Stimulated activated naive B cell treated with anti-CD40 and anti-IgM and Interleukin-4, amounts not matched to agents 10 μg/mL and 1 μg/mL and 100 μg/mL, for 72 hours (primary cell): ENCODE data around the gene HSCB.
"Not testable (repeated sequence)": the region's sequence is repeated elsewhere in the genome, so short reads cannot be mapped to it uniquely, and the experiment has no call there.

Experiments used
- ATAC-seq, 2 donors: fragments of 150-1000 bp; cut with Tn5 transposase; replicated peaks; 2 replicates each; pipeline ENCODE4 v1.10.0; 2021; ENCODE audit warnings: moderate library complexity in 1 of 2
- DNase-seq: peaks from one replicate; pipeline ENCODE4 v3.0.0; 2021
- H3K27ac Mint-ChIP-seq: one replicate; pipeline ENCODE4 v1.8.0; 2022; ENCODE audit warnings: mild to moderate bottlenecking, mixed read lengths
- H3K27me3 Mint-ChIP-seq, 2 donors: one replicate each; pipeline ENCODE4 v1.8.0; 2022; ENCODE audit warnings: mixed read lengths in 2 of 2
- H3K36me3 Mint-ChIP-seq, 2 donors: one replicate each; pipeline ENCODE4 v1.8.0; 2022; ENCODE audit warnings: mixed read lengths in 2 of 2, mild to moderate bottlenecking in 1 of 2
- H3K4me1 Mint-ChIP-seq, 2 donors: one replicate each; pipeline ENCODE4 v1.8.0; 2022; ENCODE audit warnings: mixed read lengths in 2 of 2, mild to moderate bottlenecking in 1 of 2
- H3K4me3 Mint-ChIP-seq, 2 donors: one replicate each; pipeline ENCODE4 v1.8.0; 2022; ENCODE audit warnings: mild to moderate bottlenecking in 2 of 2, mixed read lengths in 2 of 2, moderate library complexity in 1 of 2
- H3K9me3 Mint-ChIP-seq, 2 donors: one replicate each; pipeline ENCODE4 v1.8.0; 2022; ENCODE audit warnings: mixed read lengths in 2 of 2, mild to moderate bottlenecking in 1 of 2

HSCB gene

DNA sequence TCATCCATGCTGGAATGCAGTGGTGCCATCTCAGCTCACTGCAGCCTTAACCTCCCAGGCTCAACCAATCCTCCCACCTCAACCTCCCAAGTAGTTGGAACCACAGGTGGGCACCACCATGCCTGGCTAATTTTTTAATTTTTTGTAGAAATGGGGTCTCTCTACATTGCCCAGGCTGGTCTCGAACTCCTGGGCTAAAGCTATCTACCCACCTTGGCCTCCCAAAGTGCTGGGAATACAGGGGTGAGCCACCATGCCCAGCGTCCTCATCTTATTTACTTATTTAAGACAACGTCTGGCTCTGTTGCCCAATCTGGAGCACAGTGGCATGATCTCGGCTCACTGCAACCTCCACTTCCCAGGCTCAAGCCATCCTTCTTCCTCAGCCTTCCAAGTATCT is 20.2 kb downstream of the HSCB start:
- ATAC-seq, DNase-seq, H3K9me3 Mint-ChIP-seq, H3K27me3 Mint-ChIP-seq, H3K36me3 Mint-ChIP-seq, H3K4me3 Mint-ChIP-seq: not testable (repeated sequence)
- peak overlapping the region; percentile 22 for H3K27ac Mint-ChIP-seq
- H3K4me1 Mint-ChIP-seq = peaks cover 13 to 22% of the 10 kb centered on the region in 2 donors

DNA sequence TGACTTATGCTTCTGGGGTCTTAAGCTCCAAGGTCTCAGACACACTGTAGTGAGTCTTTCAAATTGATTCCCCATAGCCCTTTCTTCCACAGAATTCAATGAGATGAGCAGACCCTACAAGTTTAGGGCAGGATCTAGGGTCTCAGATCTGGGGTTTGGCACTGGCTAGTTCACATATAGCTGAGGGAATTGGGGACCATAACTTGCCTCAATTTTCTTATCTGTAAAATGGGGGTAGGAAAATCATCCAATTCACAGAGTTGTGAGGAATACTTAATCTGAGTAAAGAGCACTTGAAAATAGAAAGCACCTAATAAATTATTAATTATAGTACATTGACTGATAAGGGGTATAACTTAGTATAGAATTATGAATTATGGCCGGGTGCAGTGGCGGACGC is 24.8 kb downstream of the HSCB start:
- Mint-ChIP-seq H3K36me3 (no peaks in the 10 kb centered on the region), H3K4me3 (no peak overlapping the region), H3K9me3 (peaks cover 2 to 5% of the 10 kb centered on the region in 2 donors), H3K4me1 (peaks cover under 1% of the 10 kb centered on the region in 2 donors), H3K27ac (no peak overlapping the region), H3K27me3 (no peaks in the 10 kb centered on the region)
- no peak for ATAC-seq
- DNase-seq = no peak

DNA sequence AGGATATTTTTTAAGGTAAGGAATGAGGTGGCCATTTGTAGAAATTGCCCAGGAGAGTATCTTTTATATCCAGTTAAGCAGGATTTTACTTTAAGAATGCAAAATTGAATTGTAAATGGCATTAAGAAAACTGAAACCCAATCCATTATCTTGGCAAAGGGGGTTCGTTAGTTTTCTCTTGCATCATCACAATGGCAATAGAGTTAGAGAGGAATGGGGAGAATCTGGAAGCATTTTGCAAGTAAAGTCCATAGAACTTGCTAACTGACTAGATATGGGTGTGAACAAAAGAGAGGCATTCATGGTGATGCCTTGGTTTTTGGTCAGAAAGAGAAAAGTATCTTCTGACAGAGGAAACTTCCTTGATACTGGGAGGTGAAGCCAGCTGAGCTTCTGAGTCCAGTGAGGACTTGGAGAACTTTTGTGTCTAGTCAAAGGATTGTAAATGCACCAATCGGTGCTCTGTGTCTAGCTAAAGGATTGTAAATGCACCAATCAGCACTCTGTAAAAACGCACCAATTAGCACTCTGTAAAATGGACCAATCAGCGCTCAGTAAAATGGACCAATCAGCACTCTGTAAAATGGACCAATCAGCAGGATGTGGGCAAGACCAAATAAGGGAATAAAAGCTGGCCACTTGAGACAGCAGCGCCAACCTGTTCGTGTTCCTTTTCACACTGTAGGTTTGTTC is 27.0 kb downstream of the HSCB start:
- ATAC-seq = no peak
- no peak for DNase-seq
- Mint-ChIP-seq H3K36me3 (peaks cover 3 to 6% of the 10 kb centered on the region in 2 donors), H3K4me3 (no peak overlapping the region), H3K27me3 (no peaks in the 10 kb centered on the region), H3K9me3 (peaks cover 2 to 5% of the 10 kb centered on the region in 2 donors), H3K4me1 (peaks cover 6 to 7% of the 10 kb centered on the region in 2 donors), H3K27ac (no peak overlapping the region)

DNA sequence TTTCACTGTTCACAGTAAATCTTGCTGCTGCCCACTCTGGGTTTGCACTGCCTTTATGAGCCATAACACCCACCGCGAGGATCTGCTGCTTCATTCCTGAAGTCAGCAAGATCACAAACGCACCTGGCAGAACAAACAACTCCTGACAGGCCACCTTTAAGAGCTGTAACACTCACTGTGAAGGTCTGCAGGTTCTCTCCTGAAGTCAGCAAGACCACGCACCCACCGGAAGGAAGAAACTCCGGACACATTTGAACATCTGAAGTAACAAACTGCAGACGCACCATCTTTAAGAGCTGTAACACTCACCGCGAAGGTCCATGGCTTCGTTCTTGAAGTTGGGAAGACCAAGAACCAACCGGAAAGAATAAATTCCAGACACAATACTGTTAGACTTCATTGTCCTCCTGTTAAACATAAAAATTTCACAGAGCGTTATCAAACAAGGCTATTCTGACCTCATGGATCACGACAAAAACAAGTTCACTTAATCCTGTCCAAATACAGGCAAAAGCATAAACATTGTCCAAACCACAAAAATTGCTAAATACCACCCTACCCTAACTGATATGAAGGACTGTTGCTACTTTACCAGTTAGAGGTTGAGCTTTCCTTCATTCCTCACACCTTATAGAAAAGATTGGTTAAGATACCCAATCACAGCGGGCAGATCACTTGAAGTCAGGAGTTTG is 27.7 kb downstream of the HSCB start:
- no peak for DNase-seq
- Mint-ChIP-seq H3K9me3 (peaks cover 2 to 5% of the 10 kb centered on the region in 2 donors), H3K4me1 (peaks cover 9 to 11% of the 10 kb centered on the region in 2 donors), H3K27ac (no peak overlapping the region), H3K4me3 (no peak overlapping the region), H3K36me3 (peaks cover 4 to 8% of the 10 kb centered on the region in 2 donors), H3K27me3 (no peaks in the 10 kb centered on the region)
- ATAC-seq = no peak

DNA sequence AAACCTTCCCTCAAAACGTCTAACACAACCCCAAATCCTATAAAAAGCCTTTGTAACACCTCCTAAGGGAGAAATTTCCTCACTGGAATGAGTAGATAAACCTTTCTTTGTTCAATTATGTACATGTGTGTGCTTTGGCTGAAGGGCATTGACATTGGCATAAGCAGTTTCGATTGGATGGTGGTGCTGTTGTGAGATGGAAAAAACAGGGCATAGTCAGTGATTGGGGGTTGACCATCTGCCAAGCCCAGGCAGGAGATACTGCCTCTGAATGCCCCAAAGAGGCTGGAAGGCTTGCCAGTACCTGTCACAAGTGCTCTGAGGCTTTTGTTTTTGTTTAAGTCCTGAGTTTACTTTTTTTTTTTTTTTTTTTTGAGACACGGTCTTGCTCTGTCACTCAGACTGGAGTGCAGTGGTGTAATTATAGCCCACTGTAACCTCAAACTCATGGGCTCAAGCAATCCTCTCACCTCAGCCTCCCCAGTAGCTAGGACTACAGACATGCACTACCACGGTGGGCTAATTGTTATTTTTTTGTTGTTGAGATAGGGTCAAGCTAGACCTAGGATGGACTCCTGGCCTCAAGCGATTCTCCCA is 29.5 kb downstream of the HSCB start:
- H3K36me3 Mint-ChIP-seq = peaks cover 15 to 24% of the 10 kb centered on the region in 2 donors
- peak overlapping the region; percentile 25 for H3K27ac Mint-ChIP-seq
- no peak for DNase-seq
- ATAC-seq = no peak
- no peak overlapping the region for H3K4me3 Mint-ChIP-seq
- H3K4me1 Mint-ChIP-seq = peaks cover 15 to 27% of the 10 kb centered on the region in 2 donors
- no peaks in the 10 kb centered on the region for H3K27me3 Mint-ChIP-seq
- peaks cover 2 to 5% of the 10 kb centered on the region in 2 donors for H3K9me3 Mint-ChIP-seq

DNA sequence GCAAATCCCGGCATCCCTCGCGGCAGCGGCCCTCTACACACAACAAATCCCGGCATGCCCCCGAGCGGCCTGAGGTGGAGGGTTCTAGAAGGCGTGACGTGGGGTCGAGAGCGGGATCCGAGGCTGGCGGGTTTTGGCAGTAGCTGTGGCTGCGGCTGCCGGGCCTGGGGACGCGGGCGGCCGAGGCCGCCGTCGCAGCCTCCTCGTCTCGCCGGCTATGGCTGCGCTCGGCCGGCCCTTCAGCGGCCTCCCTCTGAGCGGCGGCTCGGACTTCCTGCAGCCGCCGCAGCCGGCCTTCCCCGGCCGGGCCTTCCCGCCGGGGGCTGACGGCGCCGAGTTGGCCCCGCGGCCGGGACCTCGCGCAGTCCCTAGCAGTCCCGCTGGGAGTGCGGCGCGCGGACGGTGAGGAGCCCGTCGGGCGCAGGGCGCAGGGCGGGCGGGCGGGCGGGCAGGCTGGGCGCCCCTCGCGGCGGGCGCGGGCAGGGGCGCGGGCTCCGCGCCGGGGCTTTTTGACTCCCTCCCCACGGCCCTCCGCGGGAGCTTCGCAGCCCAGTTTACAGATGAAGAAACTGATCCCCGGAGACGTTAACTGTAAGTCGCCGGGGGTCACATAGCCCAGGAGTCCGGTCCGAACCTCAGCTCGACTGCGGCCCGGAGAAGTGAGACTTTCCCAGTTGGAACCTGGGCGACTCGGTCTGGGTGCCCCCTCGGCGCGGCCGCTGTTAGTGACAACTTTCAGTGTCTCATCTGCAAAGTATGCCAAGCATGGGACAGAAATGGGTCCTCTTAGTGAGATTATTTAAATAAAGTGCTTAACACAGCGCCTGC is 31.0 kb downstream of the HSCB start, which contains the start of gene CCDC117:
Gene CCDC117, plus strand, starts transcription at position 63 of the 828 bp plus-strand sequence. Its CDS starts 155 bp downstream, at position 218.
- DNase-seq = peak; percentile 90
- H3K27ac Mint-ChIP-seq = peak within 1 kb of the TSS; percentile 97
- no peaks in the 10 kb centered on the region for H3K27me3 Mint-ChIP-seq
- peak; percentile 95 to 97 for ATAC-seq
- H3K36me3 Mint-ChIP-seq = peaks cover 16 to 25% of the 10 kb centered on the region in 2 donors
- H3K4me3 Mint-ChIP-seq = peak within 1 kb of the TSS; percentile 93
- H3K4me1 Mint-ChIP-seq = peaks cover 15 to 32% of the 10 kb centered on the region in 2 donors
- peaks cover 2 to 5% of the 10 kb centered on the region in 2 donors for H3K9me3 Mint-ChIP-seq

DNA sequence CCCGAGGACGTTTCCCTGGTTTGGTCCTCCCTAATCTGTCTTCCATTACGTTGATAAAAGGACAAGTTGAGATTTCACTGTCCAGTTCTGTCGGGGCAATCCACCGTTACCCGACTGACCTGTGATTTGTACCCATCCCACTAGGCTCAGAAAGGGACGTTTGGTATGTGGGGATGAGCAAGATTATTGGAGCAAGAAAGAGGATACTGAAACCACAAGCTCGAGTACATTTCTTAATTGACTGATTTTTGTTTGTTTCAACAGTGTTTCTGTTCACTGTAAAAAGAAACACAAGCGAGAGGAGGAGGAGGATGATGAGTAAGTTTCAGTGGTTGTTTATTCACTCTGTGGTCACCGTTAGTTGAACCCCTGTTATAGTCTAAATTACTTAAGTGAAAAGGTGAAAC is 31.6 kb downstream of the HSCB start:
- H3K36me3 Mint-ChIP-seq = peaks cover 16 to 25% of the 10 kb centered on the region in 2 donors

DNA sequence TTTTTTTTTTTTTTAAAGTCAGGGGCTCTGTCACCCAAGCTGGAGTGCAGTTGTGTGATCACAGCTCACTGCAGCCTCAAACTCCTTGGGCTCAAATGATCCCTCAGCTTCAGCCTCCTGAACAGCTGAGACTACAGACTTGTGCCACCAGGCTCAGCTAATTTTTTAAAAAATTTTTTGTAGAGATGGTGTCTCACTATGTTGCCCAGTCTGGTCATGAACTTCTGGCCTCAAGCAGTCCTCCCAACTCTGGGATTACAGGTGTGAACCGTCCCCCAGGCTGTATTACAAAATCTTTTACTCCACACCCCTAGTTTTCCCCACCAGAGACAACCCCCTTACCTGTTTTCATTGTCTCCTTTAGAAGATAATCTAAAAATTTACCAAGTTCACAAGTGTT is 32.5 kb downstream of the HSCB start:
- H3K4me3 Mint-ChIP-seq = peak overlapping the region; percentile 47 to 72
- peaks cover 16 to 25% of the 10 kb centered on the region in 2 donors for H3K36me3 Mint-ChIP-seq
- H3K4me1 Mint-ChIP-seq = peaks cover 15 to 36% of the 10 kb centered on the region in 2 donors
- no peak for ATAC-seq
- H3K9me3 Mint-ChIP-seq = peaks cover 2 to 5% of the 10 kb centered on the region in 2 donors
- H3K27me3 Mint-ChIP-seq = no peaks in the 10 kb centered on the region
- DNase-seq = no peak
- H3K27ac Mint-ChIP-seq = peak overlapping the region; percentile 84

More for the DNA sequence above, 31.6 kb downstream of the HSCB start:
- peak overlapping the region; percentile 95 for H3K27ac Mint-ChIP-seq
- no peak for DNase-seq
- H3K4me1 Mint-ChIP-seq = peaks cover 15 to 36% of the 10 kb centered on the region in 2 donors
- H3K4me3 Mint-ChIP-seq = peak overlapping the region; percentile 88 to 93
- peaks cover 2 to 5% of the 10 kb centered on the region in 2 donors for H3K9me3 Mint-ChIP-seq
- no peaks in the 10 kb centered on the region for H3K27me3 Mint-ChIP-seq
- ATAC-seq = peak; percentile 3 to 4

DNA sequence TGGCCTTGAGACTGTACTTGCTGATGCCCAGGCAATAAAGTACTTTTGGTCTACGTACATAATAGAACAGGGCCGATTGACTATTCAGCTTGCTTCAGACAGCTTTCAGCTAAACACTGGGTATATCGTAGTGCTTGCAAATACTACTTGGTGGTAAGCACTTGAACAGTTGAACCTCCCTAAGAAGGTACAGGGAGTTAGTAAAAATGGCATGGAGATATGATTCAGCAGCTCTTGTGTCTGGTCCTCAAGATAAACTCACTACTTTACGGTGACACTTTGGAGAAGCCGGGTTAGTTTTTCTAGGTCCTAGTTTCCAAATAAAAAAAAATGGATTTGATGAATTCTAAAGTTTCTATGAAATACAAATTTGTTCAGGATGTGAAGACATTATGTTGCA is 38.0 kb downstream of the HSCB start:
- peaks cover 3 to 23% of the 10 kb centered on the region in 2 donors for H3K4me1 Mint-ChIP-seq
- H3K27me3 Mint-ChIP-seq = no peaks in the 10 kb centered on the region
- H3K27ac Mint-ChIP-seq = no peak overlapping the region
- peaks cover 26 to 33% of the 10 kb centered on the region in 2 donors for H3K36me3 Mint-ChIP-seq
- no peaks in the 10 kb centered on the region for H3K9me3 Mint-ChIP-seq
- no peak overlapping the region for H3K4me3 Mint-ChIP-seq
- no peak for ATAC-seq
- no peak for DNase-seq

DNA sequence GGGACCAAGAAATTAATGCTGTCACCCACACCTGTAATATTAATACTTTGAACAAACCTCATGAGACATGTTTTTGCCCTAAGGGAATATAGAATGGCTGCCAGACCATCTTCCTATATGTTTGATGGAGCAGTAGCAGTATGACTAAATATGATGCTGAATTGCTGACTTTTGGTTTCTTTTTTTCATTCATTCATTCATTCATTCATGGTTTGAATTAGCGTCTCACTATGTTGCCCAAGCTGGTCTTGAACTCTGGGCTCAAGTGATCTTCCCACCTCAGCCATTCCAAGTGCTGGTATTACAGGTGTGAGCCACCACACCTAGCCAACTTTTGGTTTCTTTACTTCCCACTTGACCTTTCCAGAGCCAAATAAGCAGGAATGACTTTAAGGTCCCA is 38.5 kb downstream of the HSCB start:
- DNase-seq = no peak
- Mint-ChIP-seq H3K36me3 (peaks cover 30 to 34% of the 10 kb centered on the region in 2 donors), H3K4me3 (no peak overlapping the region), H3K9me3 (no peaks in the 10 kb centered on the region), H3K4me1 (peaks cover 2 to 18% of the 10 kb centered on the region in 2 donors), H3K27ac (no peak overlapping the region), H3K27me3 (no peaks in the 10 kb centered on the region)
- ATAC-seq = no peak

DNA sequence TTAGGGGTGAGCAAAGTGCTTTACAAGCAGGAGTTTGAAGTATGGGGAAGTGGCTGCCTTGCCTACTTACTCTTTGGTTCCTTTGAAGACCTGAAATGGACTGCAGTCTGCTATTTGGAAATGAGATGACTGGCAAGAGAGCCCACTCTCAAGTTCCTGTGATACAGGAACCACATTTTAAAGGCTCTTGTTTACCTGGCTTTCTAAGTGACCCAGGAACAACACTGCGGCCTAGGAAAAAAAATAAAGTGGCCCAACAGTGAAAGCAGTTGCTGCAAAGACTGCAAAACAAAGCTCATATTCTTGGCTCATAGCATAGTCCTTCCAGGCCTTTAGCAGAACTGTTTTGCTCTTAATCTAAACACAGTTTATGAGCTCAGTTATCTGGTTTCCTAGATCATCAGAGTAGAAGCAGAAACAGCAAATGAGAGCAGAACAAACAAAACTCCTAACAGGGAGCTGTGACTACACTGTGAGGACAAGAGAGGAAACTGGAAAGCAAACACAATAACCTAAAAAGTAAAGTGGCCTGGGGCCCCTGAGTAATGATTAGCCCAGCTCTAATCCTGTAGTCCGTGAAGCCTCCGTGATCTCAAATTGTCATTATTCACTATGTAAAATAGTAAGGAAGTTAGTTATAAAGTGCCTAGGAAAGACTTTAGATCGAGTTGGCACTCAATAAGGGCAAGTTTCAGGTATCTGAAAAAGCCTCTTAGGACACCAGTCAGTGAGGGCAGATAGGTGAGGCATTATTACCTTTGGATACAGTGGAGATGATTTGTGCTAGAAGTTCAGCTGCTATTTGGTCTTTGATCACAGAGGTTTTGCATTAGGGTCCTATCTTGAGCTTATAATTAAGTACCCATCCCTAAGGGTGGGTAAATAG is 42.2 kb downstream of the HSCB start:
- Mint-ChIP-seq H3K9me3 (no peaks in the 10 kb centered on the region), H3K27ac (no peak overlapping the region)
- ATAC-seq = no peak

DNA sequence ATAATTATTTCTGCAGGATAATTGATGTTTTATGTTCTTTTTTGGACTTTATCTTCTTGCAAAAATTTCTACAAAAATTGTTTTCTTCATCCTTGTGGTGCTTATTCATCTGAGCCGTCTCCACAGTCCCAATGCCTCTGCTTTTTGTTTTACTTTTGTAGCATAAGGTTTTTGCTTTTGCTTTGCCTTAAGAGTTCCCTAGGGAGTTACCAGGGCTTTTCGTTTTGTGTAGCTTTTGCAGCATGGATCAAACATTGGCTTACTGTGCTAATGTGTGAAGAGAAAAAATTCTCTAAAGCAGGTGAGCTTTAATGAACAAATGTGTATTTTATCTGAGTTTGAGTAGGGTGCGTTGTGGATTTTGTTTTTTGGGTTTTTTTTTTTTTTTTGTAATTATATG is 46.8 kb downstream of the HSCB start:
- DNase-seq (no peak), ATAC-seq (no peak)
- Mint-ChIP-seq H3K9me3 (no peaks in the 10 kb centered on the region), H3K36me3 (peaks cover 42 to 50% of the 10 kb centered on the region in 2 donors), H3K4me1 (peaks cover 23 to 50% of the 10 kb centered on the region in 2 donors), H3K4me3 (no peak overlapping the region), H3K27me3 (no peaks in the 10 kb centered on the region), H3K27ac (no peak overlapping the region)

More for the DNA sequence above, 42.2 kb downstream of the HSCB start:
- peaks cover 6 to 8% of the 10 kb centered on the region in 2 donors for H3K4me1 Mint-ChIP-seq
- no peaks in the 10 kb centered on the region for H3K27me3 Mint-ChIP-seq
- no peak for DNase-seq
- H3K36me3 Mint-ChIP-seq = peaks cover 32 to 42% of the 10 kb centered on the region in 2 donors
- H3K4me3 Mint-ChIP-seq = no peak overlapping the region

DNA sequence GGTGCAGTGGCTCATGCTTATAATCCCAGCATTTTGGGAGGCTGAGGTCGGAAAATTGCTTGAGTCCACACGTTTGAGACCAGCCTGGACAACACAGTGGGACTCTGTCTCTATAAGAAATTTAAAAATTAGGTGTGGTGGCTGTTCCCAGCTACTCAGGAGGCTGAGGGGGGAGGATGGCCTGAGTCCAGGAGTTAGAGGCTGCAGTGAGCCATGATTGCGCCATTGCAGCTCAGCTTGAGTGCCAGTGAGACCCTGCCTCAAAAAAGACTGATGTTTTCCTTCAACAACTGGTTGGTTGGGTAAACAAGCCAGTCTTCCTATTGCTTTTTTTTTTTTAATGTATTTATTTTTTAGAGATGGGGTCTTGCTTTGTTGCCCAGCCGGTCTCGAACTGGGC is 49.3 kb downstream of the HSCB start:
- no peaks in the 10 kb centered on the region for H3K27me3 Mint-ChIP-seq
- ATAC-seq = no peak
- no peak overlapping the region for H3K27ac Mint-ChIP-seq
- no peak overlapping the region for H3K4me3 Mint-ChIP-seq
- no peaks in the 10 kb centered on the region for H3K9me3 Mint-ChIP-seq
- peaks cover 43 to 52% of the 10 kb centered on the region in 2 donors for H3K36me3 Mint-ChIP-seq
- no peak for DNase-seq
- peaks cover 37 to 72% of the 10 kb centered on the region in 2 donors for H3K4me1 Mint-ChIP-seq
